HG03469 (cell line): ENCODE data around the gene CLTB.
"Not testable (repeated sequence)": the region's sequence is repeated elsewhere in the genome, so short reads cannot be mapped to it uniquely, and the experiment has no call there.

Experiments
- ATAC-seq: cut with Tn5 transposase; IDR thresholded peaks from one replicate; pipeline ENCODE4 v1.9.1; 2021; ENCODE audit warnings: mild to moderate bottlenecking, moderate library complexity, moderate number of reproducible peaks; ENCODE audit not compliant: unreplicated experiment

CLTB gene

GRCh38 chr5:176427971-176428370, 11.6 kb upstream of the CLTB start:
- ATAC-seq: no peak

DNA sequence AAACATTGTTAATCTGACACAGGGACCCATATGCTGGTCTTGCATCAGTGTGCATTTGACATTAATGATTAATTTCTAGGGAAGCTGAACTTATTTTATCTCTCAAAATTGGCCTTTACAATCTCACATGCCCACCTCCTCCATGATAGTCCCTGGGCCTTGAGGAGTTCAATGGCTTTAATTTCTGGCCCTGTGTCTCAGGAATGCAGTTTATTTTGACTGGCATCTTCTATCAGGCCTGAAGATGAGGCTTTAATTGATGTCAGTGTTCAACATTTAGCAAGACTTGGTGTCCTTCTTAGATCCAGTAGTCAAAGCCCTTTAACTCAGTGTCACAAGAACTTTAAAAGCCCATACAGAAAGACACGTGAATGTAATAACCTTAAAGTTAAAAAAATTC, 10.5 kb upstream of the CLTB start:
- ATAC-seq: no peak

GRCh38 chr5:176425791-176426190, 9.5 kb upstream of the CLTB start:
- ATAC-seq: no peak

DNA sequence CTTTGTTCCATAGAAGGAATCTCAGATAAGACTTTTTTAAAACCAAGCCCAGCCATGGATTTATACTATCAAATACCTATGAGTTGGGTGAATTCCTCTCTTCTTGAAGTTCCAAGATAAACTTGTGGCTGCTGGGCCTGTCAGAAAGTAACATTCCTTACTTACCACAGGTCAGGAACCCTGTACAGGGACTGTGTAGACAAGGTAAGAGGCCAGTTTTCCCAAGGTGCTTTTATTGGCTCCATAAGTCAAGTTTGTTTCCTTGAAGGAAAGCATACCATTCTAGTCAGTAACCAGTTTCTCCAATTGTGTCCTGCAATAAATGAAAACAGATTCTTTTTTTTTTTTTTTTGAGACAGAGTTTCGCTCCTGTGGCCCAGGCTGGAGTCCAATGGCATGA, 8.8 kb upstream of the CLTB start:
- ATAC-seq: no peak

DNA sequence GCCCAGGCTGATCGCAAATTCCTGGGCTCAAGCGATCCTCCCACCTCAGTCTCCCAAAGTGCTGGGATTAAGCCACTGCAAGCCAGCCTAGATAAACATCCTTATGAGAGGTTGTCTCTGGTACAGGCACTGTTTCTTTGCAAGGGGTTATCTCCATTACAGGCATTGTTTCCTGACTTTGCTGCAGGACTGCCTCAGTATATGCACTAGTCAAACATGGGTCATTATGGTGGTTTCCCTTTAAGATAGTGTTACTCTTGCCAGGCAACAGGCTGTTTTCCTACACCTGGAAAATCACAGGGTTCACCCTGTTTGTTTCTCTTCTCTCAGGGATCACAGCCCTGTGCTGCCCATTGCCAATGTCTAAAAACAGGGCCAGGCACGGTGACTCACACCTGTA, 7.8 kb upstream of the CLTB start:
- ATAC-seq: no peak

DNA sequence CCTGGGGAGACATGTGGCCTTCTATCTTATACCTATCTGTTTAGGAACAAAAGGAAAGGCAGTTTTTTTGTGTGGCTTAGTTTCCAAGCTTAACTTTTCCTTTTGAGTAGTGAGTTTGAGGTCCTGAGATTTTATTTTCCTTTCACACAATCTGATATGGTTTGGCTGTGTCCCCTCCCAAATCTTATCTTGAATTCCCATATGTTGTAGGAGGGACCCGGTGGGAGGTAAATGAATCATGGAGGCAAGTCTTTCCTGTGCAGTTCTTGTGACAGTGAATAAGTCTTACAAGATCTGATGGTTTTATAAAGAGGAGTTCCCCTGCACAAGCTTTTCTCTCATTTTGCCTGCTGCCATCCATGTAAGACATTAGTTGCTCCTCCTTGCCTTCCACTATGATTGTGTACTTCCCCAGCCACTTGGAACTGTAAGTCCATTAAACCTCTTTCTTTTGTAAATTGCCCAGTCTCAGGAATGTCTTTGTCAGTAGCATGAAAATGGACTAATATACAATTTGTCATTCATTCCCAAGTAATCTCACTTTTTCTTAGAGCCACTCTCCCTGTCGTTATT, 4.7 kb upstream of the CLTB start:
- no peak for ATAC-seq

- no peak for ATAC-seq
Observed at GRCh38 chr5:176420086-176420485, 3.7 kb upstream of the CLTB start.

DNA sequence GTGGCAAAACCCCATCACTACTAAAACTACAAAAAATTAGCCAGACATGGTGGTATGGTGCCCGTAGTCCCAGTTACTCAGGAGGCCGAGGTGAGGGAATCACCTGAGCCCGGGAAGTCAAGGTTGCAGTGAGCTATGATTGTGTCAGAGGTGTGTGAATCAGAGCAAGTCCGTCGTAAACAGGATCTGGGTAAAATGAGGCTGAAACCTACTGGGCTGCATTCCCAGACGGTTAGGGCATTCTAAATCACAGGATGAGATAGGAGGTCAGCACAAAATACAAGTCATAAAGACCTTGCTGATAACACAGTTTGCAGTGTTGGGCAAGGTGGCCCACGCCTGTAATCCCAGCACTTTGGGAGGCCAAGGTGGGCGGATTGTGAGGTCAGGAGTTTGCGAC, 1.9 kb upstream of the CLTB start:
- ATAC-seq: no peak

- no peak for ATAC-seq
Observed at GRCh38 chr5:176416965-176417364, 626 bp upstream of the CLTB start.

- ATAC-seq: no peak
Observed at GRCh38 chr5:176415240-176415951, 943 bp downstream of the CLTB start.

DNA sequence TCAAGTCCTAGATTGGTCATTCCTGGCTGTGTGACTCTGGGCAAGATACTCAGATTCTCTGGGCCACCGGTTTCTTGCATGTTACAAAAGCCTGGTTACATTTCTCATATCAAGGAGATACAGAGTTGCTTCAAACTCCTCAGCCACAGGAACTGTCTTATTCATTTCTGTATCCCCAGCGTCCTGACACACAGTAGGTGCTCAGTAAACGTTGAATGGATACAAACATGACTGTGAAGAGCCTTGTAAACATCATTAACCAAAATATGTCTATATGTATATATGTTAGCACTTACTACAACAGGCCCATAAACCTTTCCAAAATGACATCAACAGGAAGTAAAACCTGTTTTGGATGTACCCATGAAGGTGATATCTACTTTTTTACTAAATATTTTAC, 1.6 kb downstream of the CLTB start:
- no peak for ATAC-seq

- ATAC-seq: no peak
Observed at GRCh38 chr5:176413709-176414191, 2.6 kb downstream of the CLTB start.

GRCh38 chr5:176413255-176413565, 3.1 kb downstream of the CLTB start:
- ATAC-seq: no peak

GRCh38 chr5:176412517-176413254, 3.7 kb downstream of the CLTB start:
- no peak for ATAC-seq

GRCh38 chr5:176410486-176411180, 5.7 kb downstream of the CLTB start:
- ATAC-seq: no peak

DNA sequence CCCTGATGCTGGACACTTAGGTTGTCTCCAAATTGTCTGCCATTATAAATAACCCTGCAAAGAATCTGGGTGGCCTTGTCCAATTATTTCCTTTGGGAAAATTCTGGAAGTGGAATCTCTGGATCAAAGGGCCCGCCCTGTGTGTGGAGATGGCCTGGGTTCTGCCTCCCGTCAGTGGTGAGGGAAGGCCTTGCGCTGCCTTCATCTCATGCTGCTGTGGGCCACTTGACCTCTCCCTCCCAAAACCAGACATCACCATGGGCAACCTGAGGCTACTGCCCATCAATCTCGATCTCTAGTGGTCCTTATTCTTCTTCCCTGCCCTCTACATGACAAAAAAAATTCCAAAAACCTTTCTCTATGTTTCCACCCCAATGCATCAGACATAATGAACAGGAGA, 6.6 kb downstream of the CLTB start:
- no peak for ATAC-seq

GRCh38 chr5:176408590-176408989, 7.7 kb downstream of the CLTB start:
- no peak for ATAC-seq

GRCh38 chr5:176408252-176408573, 8.1 kb downstream of the CLTB start:
- ATAC-seq: not testable (repeated sequence)

GRCh38 chr5:176407456-176408251, 8.7 kb downstream of the CLTB start:
- no peak for ATAC-seq

DNA sequence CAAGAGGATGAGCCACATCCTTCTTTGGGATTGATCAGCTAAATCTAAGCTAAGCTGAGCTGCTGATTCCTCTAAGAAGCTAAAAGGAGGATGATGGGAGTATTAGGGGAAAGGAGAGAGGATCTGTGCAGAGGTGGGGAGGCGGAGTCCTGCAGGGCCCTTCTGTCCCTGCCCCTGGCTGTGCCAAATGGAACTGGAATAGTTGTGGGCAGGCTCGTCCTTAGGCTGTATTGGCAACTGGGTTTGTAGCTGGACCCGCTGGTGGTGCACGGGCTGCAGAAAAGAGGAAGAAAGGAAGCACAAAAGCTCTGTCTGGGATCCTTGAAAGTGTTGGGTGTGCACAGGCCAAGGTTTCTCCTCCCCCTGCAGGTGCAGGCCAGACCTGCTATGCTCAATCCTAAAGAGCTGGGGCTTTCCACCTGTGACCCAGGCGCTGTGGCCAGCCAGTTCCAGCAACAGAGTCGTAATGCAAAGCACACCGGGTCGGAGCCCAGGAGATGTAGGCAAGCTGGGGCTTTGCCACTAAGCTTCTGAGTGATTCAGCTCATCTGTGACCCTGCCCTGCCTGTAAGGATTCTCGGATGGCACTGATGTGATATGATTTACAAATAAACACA, 9.8 kb downstream of the CLTB start:
- no peak for ATAC-seq
